Esophagus squamous epithelium (tissue), 4 donors: ENCODE results near the gene SIRPA.

Source experiments
- CTCF ChIP-seq, 6 experiments: fragments of 450-650 bp in 4 of 6; fragments of 200-600 bp in 2 of 6; sonication (generic) in 2 of 6; IDR thresholded peaks; one replicate each; pipeline ENCODE4 v1.5.1; 2016 to 2019; ENCODE audit warnings: antibody characterized with exemption in 6 of 6, mild to moderate bottlenecking in 4 of 6, moderate library complexity in 4 of 6
- POLR2A ChIP-seq, 4 donors: fragments of 450-650 bp; IDR thresholded peaks; one replicate each; pipeline ENCODE4 v1.6.1; 2017; ENCODE audit warnings: antibody characterized with exemption in 4 of 4, mild to moderate bottlenecking in 4 of 4, moderate library complexity in 3 of 4

- TF ChIP-seq CTCF (IDR thresholded peaks at IDR 0.05), result no peak
- TF ChIP-seq POLR2A (IDR thresholded peaks at IDR 0.05), result no peak
These were observed 78.6 kb downstream of the SIRPA start for GRCh38 chr20:1973601-1974440.
